SIG-M5 treated with dmso at 0.1 percent for 504 hours (cell line): ENCODE measurements around the gene MBD3L5.
"Not testable (repeated sequence)": the region's sequence is repeated elsewhere in the genome, so short reads cannot be mapped to it uniquely, and the experiment has no call there.

Source experiments
- DNase-seq: peaks from one replicate; lab custom pipeline; 2025; ENCODE audit not compliant: unreplicated experiment; lab: John Stamatoyannopoulos, UW

The MBD3L5 gene

DNA sequence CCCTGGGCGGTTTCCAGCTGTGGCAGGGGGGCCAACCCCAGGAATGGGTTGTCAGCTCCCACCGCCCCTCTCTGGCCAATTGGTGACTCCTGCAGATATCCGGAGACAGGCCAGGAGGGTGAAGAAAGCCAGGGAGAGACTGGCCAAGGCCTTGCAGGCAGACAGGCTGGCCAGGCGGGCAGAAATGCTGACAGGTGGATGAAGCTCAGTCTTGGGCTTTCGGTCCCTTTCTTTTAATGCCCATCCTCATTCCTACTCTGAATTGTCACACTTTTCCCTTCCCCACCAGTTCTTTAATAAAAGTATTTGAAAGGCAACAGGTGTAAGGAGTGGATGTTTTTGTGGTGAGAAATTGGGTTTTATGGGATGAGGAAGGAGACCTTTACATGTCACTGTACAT is 21.0 kb downstream of the MBD3L5 start:
- not testable (repeated sequence) for DNase-seq

DNA sequence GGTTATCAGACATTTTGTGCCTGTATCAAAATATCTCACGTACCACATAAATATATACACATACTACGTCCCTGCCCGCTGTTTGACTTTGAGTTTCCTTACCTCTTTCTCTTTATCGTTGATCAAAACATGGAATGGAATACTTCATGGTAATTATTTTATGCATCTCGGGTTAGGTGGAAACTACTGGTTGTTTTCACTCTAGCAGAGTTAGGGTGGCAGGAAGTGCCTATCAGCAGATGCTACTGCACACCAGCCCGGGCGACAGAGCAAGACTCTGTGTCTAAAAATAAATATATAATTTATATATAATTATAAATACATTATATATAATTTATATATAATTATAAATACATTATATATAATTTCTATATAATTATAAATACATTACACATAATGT is 22.5 kb downstream of the MBD3L5 start:
- not testable (repeated sequence) for DNase-seq

DNA sequence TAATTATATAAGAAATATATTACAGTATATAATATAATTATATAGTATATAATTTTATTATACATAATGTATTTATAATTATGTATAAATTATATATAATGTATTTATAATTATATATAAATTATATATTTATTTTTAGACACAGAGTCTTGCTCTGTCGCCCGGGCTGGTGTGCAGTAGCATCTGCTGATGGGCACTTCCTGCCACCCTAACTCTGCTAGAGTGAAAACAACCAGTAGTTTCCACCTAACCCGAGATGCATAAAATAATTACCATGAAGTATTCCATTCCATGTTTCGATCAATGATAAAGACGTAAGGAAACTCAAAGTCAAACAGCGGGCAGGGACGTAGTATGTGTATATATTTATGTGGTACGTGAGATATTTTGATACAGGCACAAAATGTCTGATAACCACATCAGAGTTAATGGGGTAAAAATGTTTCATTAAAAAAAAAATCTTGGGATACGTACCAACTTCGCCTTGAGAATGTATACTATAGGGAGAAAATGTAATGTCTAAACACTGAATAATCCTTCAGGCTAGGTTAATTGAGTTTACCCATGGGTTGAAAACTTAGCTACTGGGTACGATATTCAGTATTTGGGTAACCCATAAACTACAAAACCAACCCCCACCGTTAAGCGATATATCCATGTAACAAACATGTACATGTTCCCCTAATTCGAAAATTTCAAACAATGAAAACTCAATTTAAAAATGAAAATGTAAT is 24.4 kb downstream of the MBD3L5 start:
- not testable (repeated sequence) for DNase-seq

DNA sequence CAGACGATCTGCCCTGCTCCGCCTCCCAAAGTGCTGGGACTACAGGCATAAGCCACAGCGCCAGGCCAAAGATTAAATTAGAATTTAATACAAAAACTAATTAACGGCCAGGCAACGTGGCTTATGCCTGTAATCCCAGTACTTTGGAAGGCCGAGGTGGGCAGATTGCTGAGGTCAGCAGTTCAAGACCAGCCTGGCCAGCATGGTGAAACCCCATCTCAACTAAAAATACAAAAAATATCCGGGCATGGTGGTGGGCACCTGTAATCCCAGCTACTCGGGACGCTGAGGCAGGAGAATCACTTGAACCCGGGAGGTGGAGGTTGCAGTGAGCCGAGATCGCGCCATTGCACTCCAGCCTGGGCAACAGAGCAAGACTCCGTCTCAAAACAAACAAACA is 25.3 kb downstream of the MBD3L5 start:
- DNase-seq = not testable (repeated sequence)

DNA sequence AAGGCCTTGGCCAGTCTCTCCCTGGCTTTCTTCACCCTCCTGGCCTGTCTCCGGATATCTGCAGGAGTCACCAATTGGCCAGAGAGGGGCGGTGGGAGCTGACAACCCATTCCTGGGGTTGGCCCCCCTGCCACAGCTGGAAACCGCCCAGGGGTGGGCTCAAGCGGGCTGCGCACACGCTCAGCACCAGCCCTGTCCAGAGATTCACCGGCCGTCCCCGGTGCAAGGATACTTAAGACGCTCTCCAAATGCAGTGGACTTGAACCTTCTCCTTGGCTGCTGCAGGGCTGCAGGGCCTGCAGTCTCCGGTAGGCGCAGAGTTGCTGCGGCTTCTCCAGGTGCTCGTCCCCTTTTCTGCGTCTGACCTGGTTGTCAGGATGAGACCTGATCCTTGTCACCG is 26.0 kb downstream of the MBD3L5 start:
- DNase-seq = not testable (repeated sequence)

DNA sequence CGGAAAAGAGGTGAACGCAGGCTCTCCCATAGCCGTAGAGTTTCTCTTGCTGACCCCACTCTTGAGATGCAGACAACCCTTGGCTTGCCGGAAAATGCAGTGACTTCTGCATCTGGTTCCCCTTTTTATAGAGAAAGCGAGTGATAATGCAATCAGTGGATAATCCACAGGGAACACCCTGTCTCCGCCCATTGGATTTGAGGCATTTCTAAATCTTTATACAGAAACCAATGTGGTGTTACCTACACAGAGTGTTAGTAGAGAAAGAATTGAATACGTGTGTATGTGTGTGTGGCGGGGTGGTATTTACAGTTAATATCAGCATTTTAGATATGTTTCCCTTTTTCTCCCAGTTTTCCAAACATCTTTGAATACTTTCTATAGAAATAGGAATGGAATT is 28.2 kb downstream of the MBD3L5 start, which contains the start of gene MBD3L3:
Gene MBD3L3, minus strand, starts transcription at position 101 of the 400 bp plus-strand sequence. Its CDS starts 71 bp downstream, at position 30.
- not testable (repeated sequence) for DNase-seq

DNA sequence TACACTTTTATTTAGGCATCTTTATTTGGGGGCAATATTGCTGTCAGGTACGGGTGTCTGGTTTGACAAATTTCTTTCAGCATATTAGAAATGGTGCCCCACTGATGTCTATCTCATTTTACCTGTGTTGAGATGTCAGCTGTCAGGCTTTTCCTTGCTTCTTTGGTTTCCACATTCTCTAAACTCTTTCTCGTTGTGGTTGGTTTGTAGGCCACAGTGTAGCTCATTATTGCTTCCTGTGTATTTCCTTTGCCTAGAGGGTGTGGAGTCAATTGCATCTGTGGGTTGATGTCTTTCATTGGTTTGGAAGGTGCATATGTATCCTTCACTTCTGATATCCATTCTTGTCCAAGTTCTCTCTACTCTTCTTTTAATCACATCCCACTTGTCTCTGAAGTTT is 29.6 kb downstream of the MBD3L5 start:
- DNase-seq = not testable (repeated sequence)

DNA sequence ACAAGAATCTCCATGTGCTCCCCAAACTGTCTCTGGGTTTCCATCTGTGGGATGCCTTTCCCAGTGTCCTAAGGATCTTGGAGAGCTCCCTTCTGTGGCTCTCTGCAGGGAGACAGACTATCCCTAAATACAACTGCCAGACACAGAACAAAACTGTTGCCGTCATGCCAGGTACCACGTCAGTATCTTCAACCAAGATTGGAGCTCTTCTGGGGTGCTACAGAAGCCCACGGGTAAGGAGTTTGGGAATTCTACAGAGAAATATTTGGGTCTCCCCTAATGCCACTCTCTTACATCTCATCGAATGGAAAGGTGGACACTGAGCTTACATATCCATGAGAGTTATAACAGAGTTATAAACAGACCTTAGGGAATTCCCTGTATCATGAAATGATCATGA is 33.0 kb downstream of the MBD3L5 start:
- no peak for DNase-seq

DNA sequence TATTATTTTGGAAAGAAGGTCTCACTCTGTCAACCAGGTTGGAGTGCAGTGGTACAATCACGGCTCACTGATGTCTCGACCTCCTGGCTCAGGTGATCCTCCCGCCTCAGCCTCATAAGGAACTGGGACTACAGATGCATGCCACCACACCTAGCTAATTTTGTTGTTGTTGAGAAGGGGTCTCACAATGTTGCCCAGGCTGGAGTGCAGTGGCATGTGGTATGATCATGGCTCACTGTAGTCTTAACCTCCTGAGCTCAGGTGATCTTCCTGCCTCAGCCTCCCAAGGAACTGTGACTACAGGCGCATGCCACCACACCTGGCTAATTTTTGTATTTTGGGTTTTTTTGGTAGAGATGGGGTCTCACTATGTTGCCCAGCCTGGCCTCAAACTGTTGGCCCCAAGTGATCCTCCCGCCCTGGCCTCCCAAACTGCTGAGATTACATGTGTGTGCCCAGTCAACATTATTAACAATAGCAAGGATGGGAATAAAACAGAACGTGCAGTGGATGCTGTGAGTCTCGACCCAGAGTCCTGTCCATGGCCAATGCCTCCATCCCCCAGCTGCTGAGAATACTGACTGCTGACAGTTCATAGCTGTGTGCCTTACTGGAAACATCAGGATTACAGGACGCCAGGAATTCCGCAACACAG is 33.5 kb downstream of the MBD3L5 start:
- DNase-seq = no peak

DNA sequence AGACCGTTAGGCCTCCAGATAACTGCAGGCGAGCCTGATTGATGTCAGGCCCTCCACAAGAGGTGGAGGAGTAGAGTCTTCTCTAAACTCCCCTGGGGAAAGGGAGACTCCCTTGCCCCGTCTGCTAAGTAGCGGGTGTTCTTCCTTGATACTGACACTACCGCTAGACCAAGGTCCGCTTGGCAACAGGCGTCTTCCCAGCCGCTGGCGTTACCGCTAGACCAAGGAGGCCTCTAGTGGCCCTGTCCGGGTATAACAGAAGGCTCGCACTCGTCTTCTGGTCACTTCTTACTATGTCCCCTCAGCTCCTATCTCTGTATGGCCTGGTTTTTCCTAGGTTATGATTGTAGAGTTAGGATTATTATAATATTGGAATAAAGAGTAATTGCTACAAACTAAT is 36.7 kb downstream of the MBD3L5 start:
- DNase-seq = not testable (repeated sequence)

DNA sequence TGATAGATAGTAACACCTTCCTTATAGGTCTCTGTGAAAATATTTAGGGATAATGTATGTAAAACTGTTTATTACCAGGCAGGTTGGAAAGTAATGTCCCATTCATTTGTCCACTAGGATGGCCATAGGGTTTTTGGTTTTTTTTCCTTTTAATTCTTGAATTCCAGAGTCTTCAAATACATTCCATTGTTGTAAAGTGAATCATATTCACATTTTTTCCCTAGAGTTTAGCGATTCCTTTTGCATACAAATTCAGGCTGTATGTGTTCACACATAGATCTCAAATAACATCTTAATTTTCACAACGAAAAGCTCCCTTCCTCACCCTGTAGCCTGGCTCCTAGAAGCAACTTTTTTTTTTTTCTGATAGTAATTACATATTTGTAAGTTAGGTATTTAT is 37.3 kb downstream of the MBD3L5 start:
- no peak for DNase-seq

DNA sequence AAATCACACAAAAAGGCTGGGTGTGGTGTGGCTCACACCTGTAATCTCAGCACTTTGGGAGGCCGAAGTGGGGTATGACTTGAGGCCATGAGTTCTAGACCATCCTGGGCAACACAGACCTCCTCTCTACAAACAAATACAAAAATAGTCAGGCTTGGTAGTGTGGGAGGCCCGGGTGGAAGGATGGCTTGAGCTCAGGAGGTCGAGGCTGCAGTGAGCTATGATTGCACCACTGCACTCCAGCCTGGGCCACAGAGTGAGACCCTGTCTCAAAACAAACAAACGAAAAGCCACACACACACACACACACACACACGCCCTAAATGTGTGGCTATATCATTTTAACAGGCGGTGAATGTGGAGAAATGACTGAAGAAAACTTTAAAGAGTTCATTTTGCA is 38.2 kb downstream of the MBD3L5 start:
- no peak for DNase-seq

DNA sequence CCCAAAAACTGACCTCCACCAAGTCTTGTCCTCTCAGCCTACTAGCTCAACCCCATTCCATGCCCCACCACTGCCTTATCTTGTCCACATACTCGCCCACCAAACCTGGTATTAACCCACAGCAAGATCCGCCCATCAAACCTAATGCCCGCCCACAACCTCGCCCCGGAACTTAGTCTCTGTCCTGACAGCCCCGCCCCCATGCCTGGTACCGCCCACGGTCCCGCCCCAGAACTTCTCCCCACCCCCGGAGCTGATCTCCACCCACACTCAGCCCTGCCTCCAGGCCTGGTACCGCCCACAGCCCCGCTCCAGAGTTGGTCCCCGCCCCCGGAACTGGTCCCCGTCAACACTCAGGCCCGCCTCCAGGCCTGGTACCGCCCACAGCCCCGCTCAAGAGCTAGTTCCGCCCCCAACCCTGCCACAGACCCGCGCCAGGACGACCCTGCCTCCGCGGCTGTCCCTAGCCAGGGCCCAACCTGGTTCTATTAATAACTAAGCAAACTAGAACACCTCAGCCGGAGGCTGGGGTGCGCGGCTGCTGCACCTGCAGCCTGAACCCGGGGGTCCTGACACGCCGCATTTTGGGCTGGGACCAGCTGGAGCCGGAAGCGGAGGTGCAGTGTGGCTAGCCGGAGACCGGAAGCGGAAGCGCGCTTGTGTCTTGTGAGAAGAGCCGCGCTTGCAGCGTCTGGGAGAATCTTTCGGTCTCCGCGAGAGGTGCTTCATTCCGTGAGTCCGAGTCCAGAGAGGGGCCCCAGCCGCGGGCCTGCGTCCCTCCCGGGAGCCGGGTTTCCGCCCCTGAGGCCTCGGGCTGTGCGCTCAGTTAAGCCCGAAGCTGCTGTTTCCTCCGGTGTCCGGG is 38.9 kb downstream of the MBD3L5 start, which contains the start of gene ZNF557:
Gene ZNF557, plus strand, starts transcription at position 662 of the 862 bp plus-strand sequence. CDS start 5,372 bp downstream, outside the sequence.
- peak; percentile 87 for DNase-seq

DNA sequence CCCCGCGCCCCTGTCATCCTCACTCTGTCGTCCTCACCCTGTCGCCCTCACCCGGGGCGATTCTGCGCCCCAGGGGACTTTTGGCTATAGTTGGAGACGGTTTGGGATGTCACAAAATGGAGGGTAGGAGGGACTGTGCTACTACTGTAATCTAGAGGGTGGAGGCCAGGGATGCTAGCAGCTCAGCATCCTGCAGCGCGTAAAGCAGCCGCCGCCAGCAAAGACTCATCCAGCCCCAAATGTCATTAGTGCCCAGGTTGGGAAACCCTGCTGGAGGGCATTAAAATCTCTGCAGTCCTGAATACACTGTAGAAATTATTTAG is 39.5 kb downstream of the MBD3L5 start:
- DNase-seq = no peak

DNA sequence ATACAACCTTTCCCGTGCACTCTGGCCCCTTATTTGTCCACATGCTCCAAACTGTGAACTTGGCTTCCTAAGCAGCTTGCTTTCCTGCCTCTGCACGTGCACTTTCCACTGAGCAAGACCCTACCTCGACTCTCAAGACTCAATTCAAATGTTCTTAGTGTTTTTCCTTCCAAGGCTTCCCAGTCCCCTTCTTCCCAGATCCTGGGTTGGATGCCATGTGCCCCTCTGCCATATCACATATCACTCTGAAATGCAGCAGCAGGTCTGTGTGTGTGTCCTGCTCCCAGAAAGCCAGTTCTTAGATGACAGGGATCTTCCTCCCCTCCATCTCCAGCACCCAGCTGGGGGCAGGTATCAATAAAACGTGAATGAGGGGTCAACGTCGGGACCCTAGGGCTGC is 42.2 kb downstream of the MBD3L5 start:
- DNase-seq = no peak

DNA sequence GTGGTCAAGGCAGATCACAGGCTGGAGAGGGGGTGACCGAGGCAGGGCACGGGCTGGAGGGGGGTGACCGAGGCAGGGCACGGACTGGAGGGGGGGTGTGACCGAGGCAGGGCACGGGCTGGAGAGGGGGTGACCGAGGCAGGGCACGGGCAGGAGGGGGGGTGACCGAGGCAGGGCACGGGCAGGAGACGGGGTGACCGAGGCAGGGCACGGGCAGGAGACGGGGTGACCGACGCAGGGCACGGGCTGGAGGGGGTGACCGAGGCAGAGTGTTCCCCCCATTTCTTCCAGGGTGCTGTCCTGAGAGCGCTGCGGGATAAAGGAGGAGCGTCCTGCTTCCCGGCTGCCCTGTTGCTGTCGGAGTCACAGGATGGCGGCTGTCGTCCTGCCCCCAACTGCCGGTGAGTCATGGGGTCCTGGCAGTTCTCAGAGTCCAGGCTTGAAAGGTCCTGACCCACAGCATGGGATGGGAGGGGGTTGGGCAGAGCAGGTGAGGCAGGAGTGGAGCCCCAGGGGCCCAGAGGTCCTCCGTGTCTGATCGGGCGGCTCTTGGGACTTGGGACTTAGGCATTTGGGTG is 44.4 kb downstream of the MBD3L5 start:
- DNase-seq = no peak

DNA sequence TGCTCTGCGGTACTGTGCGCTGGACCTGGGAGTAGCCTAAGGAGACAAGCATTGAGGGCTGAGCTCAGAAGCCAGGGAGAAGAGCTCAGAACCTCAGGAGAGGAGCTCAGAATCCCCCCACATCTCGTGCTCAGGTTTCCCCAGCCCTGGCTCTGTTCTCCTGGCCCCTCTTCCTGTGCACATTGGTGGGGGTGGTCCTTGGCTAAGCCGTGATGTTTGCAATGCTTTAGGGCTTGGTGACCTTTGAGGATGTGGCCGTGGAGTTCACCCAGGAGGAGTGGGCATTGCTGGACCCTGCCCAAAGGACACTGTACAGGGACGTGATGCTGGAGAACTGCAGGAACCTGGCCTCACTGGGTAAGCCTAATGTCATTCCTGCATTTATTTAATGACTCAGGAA is 45.8 kb downstream of the MBD3L5 start:
- DNase-seq = no peak

DNA sequence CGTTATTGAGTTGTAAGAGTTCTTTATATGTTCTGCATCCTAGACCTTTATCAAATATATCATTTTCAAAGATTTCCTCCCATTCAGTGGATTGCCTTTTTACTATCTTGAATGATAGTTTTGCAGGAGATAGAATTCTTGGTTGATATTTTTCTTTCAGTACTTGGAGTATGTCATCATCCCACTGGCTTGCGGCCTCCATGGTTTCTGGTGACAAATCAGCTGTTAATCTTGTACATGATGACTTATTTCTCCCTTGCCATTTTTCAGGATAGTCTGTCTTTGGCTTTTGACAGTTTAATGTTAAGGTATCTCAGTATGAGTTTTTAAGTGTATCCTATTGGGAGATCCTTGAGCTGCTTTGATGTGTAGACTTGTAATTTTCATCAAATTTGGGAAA is 47.6 kb downstream of the MBD3L5 start:
- no peak for DNase-seq
